GM12878 (cell line): ENCODE measurements around the gene TIAM1. TPM values are rescaled to one million over a fixed set of nuclear protein-coding genes. Genes with fewer than 3 reads are reported as not detected.

Experiments used
- ATF7 ChIP-seq: fragments of 450-650 bp; IDR thresholded peaks from 2 replicates; pipeline ENCODE4 v1.6.1; 2016; ENCODE audit warnings: low read depth, mild to moderate bottlenecking
- CTCF ChIP-seq, 3 experiments: IDR thresholded peaks in 2 of 3; conservative IDR thresholded peaks in 1 of 3; 2 replicates each; pipeline ENCODE4 v1.5.1; 2011; ENCODE audit warnings: low read depth in 3 of 3, low read length in 3 of 3, mild to moderate bottlenecking in 3 of 3, control low read depth in 2 of 3, moderate library complexity in 2 of 3, inconsistent platforms in 1 of 3, mixed read lengths in 1 of 3; ENCODE audit not compliant: control insufficient read depth in 2 of 3, insufficient read depth in 1 of 3; ENCODE audit errors: extremely low read depth in 1 of 3
- ESRRA ChIP-seq: IDR thresholded peaks from 2 replicates; pipeline ENCODE4 v1.6.1; 2012; ENCODE audit warnings: mild to moderate bottlenecking, low read length, improper control_type of control experiment
- FOXK2 ChIP-seq: fragments of 450-650 bp; IDR thresholded peaks from 2 replicates; pipeline ENCODE4 v1.6.1; 2017; ENCODE audit warnings: mild to moderate bottlenecking, moderate library complexity
- MEF2A ChIP-seq: IDR thresholded peaks from 2 replicates; pipeline ENCODE4 v1.6.1; 2011; ENCODE audit warnings: low read depth, mild to moderate bottlenecking, low read length, moderate library complexity; ENCODE audit not compliant: insufficient read depth
- PBX3 ChIP-seq: IDR thresholded peaks from 2 replicates; pipeline ENCODE4 v1.6.1; 2011; ENCODE audit warnings: mild to moderate bottlenecking, low read depth, low read length, moderate library complexity; ENCODE audit not compliant: insufficient replicate concordance
- ZBTB33 ChIP-seq: fragments of 450-650 bp; IDR thresholded peaks from 2 replicates; pipeline ENCODE4 v1.6.1; 2017; ENCODE audit warnings: mild to moderate bottlenecking
- polyA plus RNA-seq, 11 experiments: library from polyadenylated mRNA; depleted of rRNA in 4 of 11; unstranded in 6 of 11; stranded (reverse) in 5 of 11; fragments of >200 nt; fragmentation: Nextera tagmentation in 4 of 11; fragmentation: Illumina TruSeq in 1 of 11; extraction: Ambion mirVana in 4 of 11; extraction: Trizol in 1 of 11; gene quantifications; 1 replicate in 1 of 11; 2 replicates in 10 of 11; pipeline versions ENCODE4 v1.2.1 to v1.2.3, GENCODE V29; 2011 to 2016; ENCODE audit warnings: inconsistent platforms in 2 of 11, missing spikeins in 2 of 11, low read depth in 1 of 11
- total RNA-seq, 4 experiments: library from RNA; depleted of rRNA in 3 of 4; stranded (reverse); fragments of >200 nt in 3 of 4; fragmentation: Illumina TruSeq in 1 of 4; extraction: Trizol in 1 of 4; gene quantifications; 2 replicates each; pipeline versions ENCODE4 v1.2.1 to v1.2.3, GENCODE V29; 2013 to 2021

The TIAM1 gene
- total and polyA plus RNA-seq, 10 of the 15 experiments (the other 5 are each of a cell fraction or from before 2014, with no cell fraction given): 0.31 to 35.9 (median 0.78) TPM

GRCh38 chr21:31316488-31317169, 27.4 kb downstream of the TIAM1 start (continued):
- no peak for TF ChIP-seq CTCF (IDR thresholded peaks at IDR 0.05 in 2 of 3, conservative IDR thresholded peaks at IDR 0.05 in 1 of 3; ENCODE audit: control insufficient read depth in 2 of 3, extremely low read depth in 1 of 3, insufficient read depth in 1 of 3, low read depth in 3 of 3, low read length in 3 of 3)
- TF ChIP-seq FOXK2: no peak
- no peak for TF ChIP-seq ESRRA
- TF ChIP-seq MEF2A: no peak
- no peak for TF ChIP-seq PBX3
- no peak for TF ChIP-seq ATF7
- TF ChIP-seq ZBTB33: no peak
